SK-N-SH treated with all-trans-retinoic acid at 6 μM for 48 hours (cell line): ENCODE measurements around the gene PTGR1.

ENCODE experiments used
- ATAC-seq: fragments of 200-7000 bp; cut with Tn5 transposase; 3 replicates; pipeline ENCODE4 v1.9.1; 2020; ENCODE audit warnings: mild to moderate bottlenecking, moderate library complexity
- ARNTL ChIP-seq: fragments of 450-650 bp; formaldehyde crosslinking; IDR thresholded peaks from 2 replicates; pipeline ENCODE4 v1.5.0; 2020; ENCODE audit warnings: low read depth, mild to moderate bottlenecking, moderate library complexity, borderline replicate concordance
- CSDC2 ChIP-seq: fragments of 250-450 bp; sonication (Bioruptor Pico); IDR thresholded peaks from 2 replicates; pipeline ENCODE4 v1.5.0; 2020; ENCODE audit warnings: mild to moderate bottlenecking, moderate library complexity
- ESRRG ChIP-seq: fragments of 250-450 bp; sonication (Bioruptor Pico); IDR thresholded peaks from 2 replicates; pipeline ENCODE4 v1.6.1; 2021; ENCODE audit warnings: mild to moderate bottlenecking
- GLIS3 ChIP-seq: fragments of 250-450 bp; sonication (Bioruptor Pico); IDR thresholded peaks from 2 replicates; pipeline ENCODE4 v1.5.0; 2020; ENCODE audit warnings: mild to moderate bottlenecking, moderate library complexity
- ISL1 ChIP-seq: fragments of 250-450 bp; sonication (Bioruptor Pico); IDR thresholded peaks from 2 replicates; pipeline ENCODE4 v2.1.2; 2022; ENCODE audit warnings: mild to moderate bottlenecking, moderate library complexity
- OSR1 ChIP-seq: fragments of 250-450 bp; sonication (Bioruptor Pico); IDR thresholded peaks from 2 replicates; pipeline ENCODE4 v1.8.0; 2022; ENCODE audit warnings: moderate library complexity, mild to moderate bottlenecking, inconsistent platforms
- PPARA ChIP-seq: fragments of 250-450 bp; sonication (Bioruptor Pico); IDR thresholded peaks from 2 replicates; pipeline ENCODE4 v1.5.0; 2020; ENCODE audit warnings: mild to moderate bottlenecking, borderline replicate concordance
- RARB ChIP-seq: fragments of 250-450 bp; sonication (Bioruptor Pico); IDR thresholded peaks from 2 replicates; pipeline ENCODE4 v1.8.0; 2021; ENCODE audit warnings: mild to moderate bottlenecking, moderate library complexity
- SNAI2 ChIP-seq: fragments of 250-450 bp; sonication (Bioruptor Pico); IDR thresholded peaks from 2 replicates; pipeline ENCODE4 v1.5.0; 2020; ENCODE audit warnings: mild to moderate bottlenecking, moderate library complexity
- TCF4 ChIP-seq: fragments of 250-450 bp; sonication (Bioruptor Pico); IDR thresholded peaks from 2 replicates; pipeline ENCODE4 v1.8.0; 2021; ENCODE audit warnings: mild to moderate bottlenecking, moderate library complexity, borderline replicate concordance
- TOX ChIP-seq: fragments of 250-450 bp; sonication (Bioruptor Pico); IDR thresholded peaks from 2 replicates; pipeline ENCODE4 v1.8.0; 2021; ENCODE audit warnings: mild to moderate bottlenecking, moderate library complexity, borderline replicate concordance
- ZC3H10 ChIP-seq: fragments of 250-450 bp; sonication (Bioruptor Pico); IDR thresholded peaks from 2 replicates; pipeline ENCODE4 v1.5.1; 2021; ENCODE audit warnings: mild to moderate bottlenecking, moderate library complexity
- ZFP3 ChIP-seq: fragments of 250-450 bp; sonication (Bioruptor Pico); IDR thresholded peaks from 2 replicates; pipeline ENCODE4 v1.5.0; 2020; ENCODE audit warnings: mild to moderate bottlenecking, moderate library complexity
- ZFP30 ChIP-seq: fragments of 450-650 bp; formaldehyde crosslinking; IDR thresholded peaks from 2 replicates; pipeline ENCODE4 v1.5.0; 2022; ENCODE audit warnings: mild to moderate bottlenecking, moderate library complexity
- ZNF565 ChIP-seq: fragments of 450-650 bp; formaldehyde crosslinking; conservative IDR thresholded peaks from 2 replicates; pipeline ENCODE4 v1.5.0; 2020; ENCODE audit warnings: low read depth, mild to moderate bottlenecking, moderate library complexity
- TF ChIP-seq, protein P1 (sequence below): fragments of 250-450 bp; sonication (Bioruptor Pico); IDR thresholded peaks from 2 replicates; pipeline ENCODE4 v1.8.0; 2020; ENCODE audit warnings: mild to moderate bottlenecking, moderate library complexity, borderline replicate concordance
- TF ChIP-seq, protein P2 (sequence below): fragments of 250-450 bp; sonication (Bioruptor Pico); IDR thresholded peaks from 2 replicates; pipeline ENCODE4 v1.8.0; 2021; ENCODE audit warnings: low read depth, mild to moderate bottlenecking, moderate library complexity, borderline replicate concordance
- TF ChIP-seq, protein P3 (sequence below): fragments of 250-450 bp; sonication (Bioruptor Pico); IDR thresholded peaks from 2 replicates; pipeline ENCODE4 v1.5.0; 2020; ENCODE audit warnings: mild to moderate bottlenecking, moderate library complexity
- TF ChIP-seq, protein P4 (sequence below): fragments of 250-450 bp; sonication (Bioruptor Pico); IDR thresholded peaks from 2 replicates; pipeline ENCODE4 v1.5.1; 2021; ENCODE audit warnings: mild to moderate bottlenecking, moderate library complexity

PTGR1 gene

DNA sequence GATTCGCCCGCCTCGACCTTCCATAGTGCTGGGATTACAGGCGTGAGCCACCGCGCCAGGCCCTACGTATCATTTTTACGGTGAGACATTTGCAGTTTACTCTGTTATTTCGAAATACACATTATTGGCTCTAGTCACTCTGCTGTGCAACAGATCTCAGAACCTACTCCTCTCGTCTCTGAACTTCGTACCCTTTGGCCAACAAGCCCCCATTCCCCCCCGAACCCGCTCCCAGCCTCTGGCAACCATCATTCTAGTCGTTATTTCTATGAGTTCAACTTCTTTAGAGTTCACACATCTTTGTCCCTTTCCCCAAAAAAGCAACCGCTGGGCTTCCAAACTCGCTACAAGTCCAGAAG is 735 bp downstream of the PTGR1 start (continued):
- TF ChIP-seq, protein P1, sequence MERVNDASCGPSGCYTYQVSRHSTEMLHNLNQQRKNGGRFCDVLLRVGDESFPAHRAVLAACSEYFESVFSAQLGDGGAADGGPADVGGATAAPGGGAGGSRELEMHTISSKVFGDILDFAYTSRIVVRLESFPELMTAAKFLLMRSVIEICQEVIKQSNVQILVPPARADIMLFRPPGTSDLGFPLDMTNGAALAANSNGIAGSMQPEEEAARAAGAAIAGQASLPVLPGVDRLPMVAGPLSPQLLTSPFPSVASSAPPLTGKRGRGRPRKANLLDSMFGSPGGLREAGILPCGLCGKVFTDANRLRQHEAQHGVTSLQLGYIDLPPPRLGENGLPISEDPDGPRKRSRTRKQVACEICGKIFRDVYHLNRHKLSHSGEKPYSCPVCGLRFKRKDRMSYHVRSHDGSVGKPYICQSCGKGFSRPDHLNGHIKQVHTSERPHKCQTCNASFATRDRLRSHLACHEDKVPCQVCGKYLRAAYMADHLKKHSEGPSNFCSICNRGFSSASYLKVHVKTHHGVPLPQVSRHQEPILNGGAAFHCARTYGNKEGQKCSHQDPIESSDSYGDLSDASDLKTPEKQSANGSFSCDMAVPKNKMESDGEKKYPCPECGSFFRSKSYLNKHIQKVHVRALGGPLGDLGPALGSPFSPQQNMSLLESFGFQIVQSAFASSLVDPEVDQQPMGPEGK, result no peak

DNA sequence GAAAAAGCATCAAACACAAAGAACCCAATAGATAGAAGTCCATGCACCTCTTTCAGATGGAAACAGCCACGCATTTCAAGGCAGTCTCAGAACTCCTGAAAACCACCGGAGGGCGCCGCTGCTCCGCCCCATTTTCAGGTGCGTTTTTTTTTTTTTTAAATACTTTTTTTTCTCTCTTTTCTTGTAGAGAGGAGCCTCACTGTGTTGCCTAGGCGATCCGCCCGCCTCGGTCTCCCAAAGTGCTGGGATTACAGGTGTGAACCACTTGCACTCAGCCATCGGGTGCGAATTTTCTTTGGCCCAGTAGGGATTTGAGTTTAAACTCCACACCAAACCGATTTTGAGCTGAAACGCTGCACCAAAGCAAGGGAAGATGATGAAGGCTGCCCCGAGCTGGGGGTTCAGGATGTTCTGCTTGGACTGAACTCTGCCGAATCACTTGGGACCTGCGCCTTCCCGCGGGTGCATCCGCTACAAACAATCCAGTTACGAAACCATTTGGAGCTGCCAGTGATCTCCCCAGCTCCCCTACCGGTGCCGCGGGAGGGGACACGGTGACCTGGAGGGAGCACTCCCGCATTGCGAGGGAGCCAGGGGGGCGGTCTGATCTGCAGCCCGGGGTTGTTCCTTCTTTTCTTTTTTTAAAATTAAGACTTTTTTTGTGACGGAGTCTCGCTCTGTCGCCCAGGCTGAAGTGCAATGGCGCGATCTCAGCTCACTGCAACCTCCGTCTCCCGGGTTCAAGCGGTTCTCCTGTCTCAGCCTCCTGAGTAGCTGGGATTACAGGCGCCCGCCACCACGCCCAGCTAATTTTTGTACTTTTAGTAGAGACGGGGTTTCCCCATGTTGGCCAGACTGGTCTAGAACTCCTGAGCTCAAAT is 1.4 kb downstream of the PTGR1 start:
- peak; percentile 57 for ATAC-seq
- TF ChIP-seq SNAI2 (CRISPR knock-in tag) (no peak), GLIS3 (CRISPR knock-in tag) (0 out of 2 replicates have a peak, but pooled peaks have one; percentile 5)

DNA sequence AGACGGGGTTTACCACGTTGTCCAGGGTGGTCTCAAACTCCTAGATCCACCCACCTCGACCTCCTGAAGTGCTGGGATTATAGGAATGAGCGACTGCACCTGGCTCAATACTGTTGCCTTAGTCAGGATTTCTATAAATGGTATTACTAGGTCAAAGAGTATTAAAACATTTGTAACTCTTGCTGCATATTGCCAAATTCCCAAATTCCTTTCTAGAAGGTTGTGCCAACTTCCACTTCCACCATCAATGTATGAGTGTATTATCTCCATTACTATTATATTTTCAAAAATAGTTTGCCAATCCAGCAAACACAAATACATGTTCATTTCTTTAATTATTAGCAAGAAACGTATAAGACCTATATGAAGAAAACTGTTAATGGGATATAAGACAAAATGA is 10.6 kb downstream of the PTGR1 start:
- TF ChIP-seq ZC3H10 (CRISPR knock-in tag) (no peak), RARB (CRISPR knock-in tag) (no peak), ESRRG (CRISPR knock-in tag) (no peak), ISL1 (no peak), OSR1 (CRISPR knock-in tag) (no peak), PPARA (CRISPR knock-in tag) (no peak), ARNTL (no peak)
- TF ChIP-seq, all 23 proteins: peak for 0
- no peak for ATAC-seq

DNA sequence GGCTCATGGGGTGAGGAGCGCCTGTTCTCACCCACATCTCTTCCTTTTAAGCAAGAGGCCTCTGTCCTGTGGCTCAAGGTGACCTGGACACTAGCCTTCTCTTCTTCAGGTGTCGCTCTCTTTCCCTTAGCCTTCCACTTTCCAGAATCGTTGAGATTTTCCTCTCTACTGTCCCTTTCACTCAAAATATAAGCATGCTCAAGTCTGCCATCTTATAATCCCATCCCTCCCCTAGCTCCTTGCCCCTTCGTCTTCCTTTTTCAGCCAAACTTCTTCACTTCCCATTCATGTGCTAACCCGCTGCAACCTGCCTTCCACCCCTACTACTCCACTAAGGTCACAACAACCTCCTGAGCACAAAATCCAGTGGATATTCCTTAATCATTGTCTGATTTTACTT is 13.1 kb downstream of the PTGR1 start:
- ATAC-seq, result no peak
- TF ChIP-seq ESRRG (CRISPR knock-in tag), result no peak
- no peak for TF ChIP-seq TCF4 (CRISPR knock-in tag)
- TF ChIP-seq, protein P2, sequence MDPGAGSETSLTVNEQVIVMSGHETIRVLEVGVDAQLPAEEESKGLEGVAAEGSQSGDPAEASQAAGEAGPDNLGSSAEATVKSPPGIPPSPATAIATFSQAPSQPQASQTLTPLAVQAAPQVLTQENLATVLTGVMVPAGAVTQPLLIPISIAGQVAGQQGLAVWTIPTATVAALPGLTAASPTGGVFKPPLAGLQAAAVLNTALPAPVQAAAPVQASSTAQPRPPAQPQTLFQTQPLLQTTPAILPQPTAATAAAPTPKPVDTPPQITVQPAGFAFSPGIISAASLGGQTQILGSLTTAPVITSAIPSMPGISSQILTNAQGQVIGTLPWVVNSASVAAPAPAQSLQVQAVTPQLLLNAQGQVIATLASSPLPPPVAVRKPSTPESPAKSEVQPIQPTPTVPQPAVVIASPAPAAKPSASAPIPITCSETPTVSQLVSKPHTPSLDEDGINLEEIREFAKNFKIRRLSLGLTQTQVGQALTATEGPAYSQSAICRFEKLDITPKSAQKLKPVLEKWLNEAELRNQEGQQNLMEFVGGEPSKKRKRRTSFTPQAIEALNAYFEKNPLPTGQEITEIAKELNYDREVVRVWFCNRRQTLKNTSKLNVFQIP, result no peak
- TF ChIP-seq, protein P3, sequence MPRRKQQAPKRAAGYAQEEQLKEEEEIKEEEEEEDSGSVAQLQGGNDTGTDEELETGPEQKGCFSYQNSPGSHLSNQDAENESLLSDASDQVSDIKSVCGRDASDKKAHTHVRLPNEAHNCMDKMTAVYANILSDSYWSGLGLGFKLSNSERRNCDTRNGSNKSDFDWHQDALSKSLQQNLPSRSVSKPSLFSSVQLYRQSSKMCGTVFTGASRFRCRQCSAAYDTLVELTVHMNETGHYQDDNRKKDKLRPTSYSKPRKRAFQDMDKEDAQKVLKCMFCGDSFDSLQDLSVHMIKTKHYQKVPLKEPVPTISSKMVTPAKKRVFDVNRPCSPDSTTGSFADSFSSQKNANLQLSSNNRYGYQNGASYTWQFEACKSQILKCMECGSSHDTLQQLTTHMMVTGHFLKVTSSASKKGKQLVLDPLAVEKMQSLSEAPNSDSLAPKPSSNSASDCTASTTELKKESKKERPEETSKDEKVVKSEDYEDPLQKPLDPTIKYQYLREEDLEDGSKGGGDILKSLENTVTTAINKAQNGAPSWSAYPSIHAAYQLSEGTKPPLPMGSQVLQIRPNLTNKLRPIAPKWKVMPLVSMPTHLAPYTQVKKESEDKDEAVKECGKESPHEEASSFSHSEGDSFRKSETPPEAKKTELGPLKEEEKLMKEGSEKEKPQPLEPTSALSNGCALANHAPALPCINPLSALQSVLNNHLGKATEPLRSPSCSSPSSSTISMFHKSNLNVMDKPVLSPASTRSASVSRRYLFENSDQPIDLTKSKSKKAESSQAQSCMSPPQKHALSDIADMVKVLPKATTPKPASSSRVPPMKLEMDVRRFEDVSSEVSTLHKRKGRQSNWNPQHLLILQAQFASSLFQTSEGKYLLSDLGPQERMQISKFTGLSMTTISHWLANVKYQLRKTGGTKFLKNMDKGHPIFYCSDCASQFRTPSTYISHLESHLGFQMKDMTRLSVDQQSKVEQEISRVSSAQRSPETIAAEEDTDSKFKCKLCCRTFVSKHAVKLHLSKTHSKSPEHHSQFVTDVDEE (CRISPR knock-in tag), result no peak
- TF ChIP-seq GLIS3 (CRISPR knock-in tag), result no peak
- no peak for TF ChIP-seq SNAI2 (CRISPR knock-in tag)
- no peak for TF ChIP-seq ZFP30 (CRISPR knock-in tag)
- TF ChIP-seq, protein P4, sequence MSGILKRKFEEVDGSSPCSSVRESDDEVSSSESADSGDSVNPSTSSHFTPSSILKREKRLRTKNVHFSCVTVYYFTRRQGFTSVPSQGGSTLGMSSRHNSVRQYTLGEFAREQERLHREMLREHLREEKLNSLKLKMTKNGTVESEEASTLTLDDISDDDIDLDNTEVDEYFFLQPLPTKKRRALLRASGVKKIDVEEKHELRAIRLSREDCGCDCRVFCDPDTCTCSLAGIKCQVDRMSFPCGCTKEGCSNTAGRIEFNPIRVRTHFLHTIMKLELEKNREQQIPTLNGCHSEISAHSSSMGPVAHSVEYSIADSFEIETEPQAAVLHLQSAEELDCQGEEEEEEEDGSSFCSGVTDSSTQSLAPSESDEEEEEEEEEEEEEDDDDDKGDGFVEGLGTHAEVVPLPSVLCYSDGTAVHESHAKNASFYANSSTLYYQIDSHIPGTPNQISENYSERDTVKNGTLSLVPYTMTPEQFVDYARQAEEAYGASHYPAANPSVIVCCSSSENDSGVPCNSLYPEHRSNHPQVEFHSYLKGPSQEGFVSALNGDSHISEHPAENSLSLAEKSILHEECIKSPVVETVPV (CRISPR knock-in tag), result no peak
- no peak for TF ChIP-seq ZFP3 (CRISPR knock-in tag)
- TF ChIP-seq, protein P1, result no peak
- no peak for TF ChIP-seq OSR1 (CRISPR knock-in tag)
- no peak for TF ChIP-seq TOX (CRISPR knock-in tag)
- no peak for TF ChIP-seq ISL1
- no peak for TF ChIP-seq CSDC2
- TF ChIP-seq ZNF565 (CRISPR knock-in tag), result no peak
